Sigmoid colon (tissue), 7 donors: Measurements from ENCODE around the gene CUL7. TPM values are rescaled to one million over a fixed set of nuclear protein-coding genes. Genes with fewer than 3 reads are reported as not detected.

Source experiments
- DNase-seq: peaks from one replicate; pipeline ENCODE4 v3.0.0-alpha.2; 2019
- H3K27ac ChIP-seq, 4 donors: fragments of 200-600 bp; sonication (generic); one replicate each; pipeline ENCODE4 v1.5.1; 2016 to 2019; ENCODE audit warnings: mild to moderate bottlenecking in 1 of 4
- H3K27me3 ChIP-seq, 3 donors: fragments of 200-600 bp; sonication (generic); one replicate each; pipeline ENCODE4 v1.5.1; 2019; ENCODE audit warnings: mild to moderate bottlenecking in 1 of 3
- H3K36me3 ChIP-seq, 4 donors: fragments of 200-600 bp; sonication (generic); one replicate each; pipeline ENCODE4 v1.5.1; 2016 to 2019
- H3K4me1 ChIP-seq, 4 donors: fragments of 200-600 bp; sonication (generic); one replicate each; pipeline ENCODE4 v1.5.1; 2017 to 2019
- H3K4me3 ChIP-seq, 4 donors: fragments of 200-600 bp; sonication (generic); one replicate each; pipeline ENCODE4 v1.5.1; 2017 to 2019; ENCODE audit warnings: mild to moderate bottlenecking in 2 of 4, moderate library complexity in 1 of 4
- H3K9me3 ChIP-seq, 4 donors: fragments of 200-600 bp in 3 of 4; sonication (generic) in 3 of 4; one replicate each; pipeline versions ENCODE4 v1.5.1 to v1.6.1; 2013 to 2019
- CTCF ChIP-seq, 4 experiments: fragments of 450-650 bp in 3 of 4; fragments of 200-600 bp in 1 of 4; IDR thresholded peaks; one replicate each; pipeline ENCODE4 v1.5.1; 2016 to 2019; ENCODE audit warnings: antibody characterized with exemption in 4 of 4, mild to moderate bottlenecking in 3 of 4, moderate library complexity in 2 of 4
- EP300 ChIP-seq, 4 donors: sonication (generic); formaldehyde crosslinking; IDR thresholded peaks; one replicate each; pipeline ENCODE4 v1.6.1; 2017; ENCODE audit warnings: antibody characterized with exemption in 4 of 4
- POLR2A ChIP-seq, 2 donors: fragments of 450-650 bp; IDR thresholded peaks; one replicate each; pipeline ENCODE4 v1.6.1; 2016; ENCODE audit warnings: antibody characterized with exemption in 2 of 2, mild to moderate bottlenecking in 2 of 2, moderate library complexity in 2 of 2
- POLR2AphosphoS5 ChIP-seq, 4 donors: sonication (generic); formaldehyde crosslinking; IDR thresholded peaks; one replicate each; pipeline ENCODE4 v1.6.1; 2017; ENCODE audit warnings: antibody characterized with exemption in 4 of 4
- WGBS, 2 donors: extraction: QIAGEN DNeasy Blood & Tissue Kit; methylation state at CpG; one replicate each; pipeline ENCODE4 v1.1.7; 2013; 5-methylcytosine and 5-hydroxymethylcytosine counted together
- intact Hi-C: fragments of 100-400 bp; cut with DNase I; formaldehyde crosslinking; loops from one replicate; pipeline ENCODE4 v1.15.1; 2023
- polyA plus RNA-seq, 3 donors: library from polyadenylated mRNA; stranded (reverse); fragments of 200-250 nt; gene quantifications; one replicate each; pipeline ENCODE4 v1.2.3, GENCODE V29; 2013
- total RNA-seq, 4 donors: library from RNA; depleted of rRNA; stranded (reverse); fragments of >200 nt; gene quantifications; one replicate each; pipeline ENCODE4 v1.1.0, GENCODE V29; 2016
- donor health status: healthy with polysubstance abuse.
- donor health status: Bipolar disorder and iron deficiency.
- donor health status: healthy.

CUL7 gene
- total RNA-seq (10 to 100 TPM; 10.3 to 14.4 (median 11.0) TPM), polyA plus RNA-seq (1 to 10 TPM; 3.0 to 6.9 (median 3.2) TPM)

GRCh38 chr6:43053545-43054205 lies at the start of gene CUL7:
Gene CUL7, minus strand, starts transcription at chr6:43053851. Its CDS starts 1,063 bp downstream, at chr6:43052788.
- peaks cover 0 to 26% (median 21%) of the 10 kb centered on the region in 4 donors for H3K4me1 ChIP-seq

GRCh38 chr6:43101497-43101896 lies 47.8 kb upstream of the CUL7 start:
- intact Hi-C loops = no loop called here
- WGBS, 2 donors = 75 to 79% methylated on average over 4 of the region's 4 CpGs
- no peaks in the 10 kb centered on the region for H3K4me1 ChIP-seq
- H3K27me3 ChIP-seq = no peaks in the 10 kb centered on the region
- no peak for DNase-seq
- no peak overlapping the region for H3K4me3 ChIP-seq
- no peaks in the 10 kb centered on the region for H3K9me3 ChIP-seq
- no peak for TF ChIP-seq CTCF (IDR thresholded peaks at IDR 0.05)
- TF ChIP-seq POLR2A (IDR thresholded peaks at IDR 0.05) = no peak
- no peak for TF ChIP-seq POLR2AphosphoS5 (IDR thresholded peaks at IDR 0.05)
- no peak for TF ChIP-seq EP300 (IDR thresholded peaks at IDR 0.05)
- no peak overlapping the region for H3K27ac ChIP-seq
- no peaks in the 10 kb centered on the region for H3K36me3 ChIP-seq

More at GRCh38 chr6:43053545-43054205, at the start of gene CUL7:
- WGBS, 2 donors = 2% methylated on average over 45 of the region's 45 CpGs
- peak within 1 kb of the TSS; percentile 92 to 95 (median 94) for H3K27ac ChIP-seq
- H3K9me3 ChIP-seq = no peaks in the 10 kb centered on the region
- TF ChIP-seq POLR2AphosphoS5 (IDR thresholded peaks at IDR 0.05) (peak; percentile 66 to 86 (median 80)), CTCF (IDR thresholded peaks at IDR 0.05) (no peak), POLR2A (IDR thresholded peaks at IDR 0.05) (peak in 1 of 2 donors; percentile 67)
- intact Hi-C loops = loop anchor here (2.0 to 5.0 kb wide), 3 partner anchors 33 to 89 kb away; partner anchors contain the start of genes PEX6 and RRP36
- peaks cover 3 to 46% (median 12%) of the 10 kb centered on the region in 4 donors for H3K36me3 ChIP-seq
- DNase-seq = peak; percentile 95
- no peaks in the 10 kb centered on the region for H3K27me3 ChIP-seq
- peak within 1 kb of the TSS; percentile 48 to 78 (median 71) for H3K4me3 ChIP-seq

GRCh38 chr6:43097502-43097901 lies 43.9 kb upstream of the CUL7 start:
- TF ChIP-seq POLR2AphosphoS5 (IDR thresholded peaks at IDR 0.05) = no peak
- TF ChIP-seq POLR2A (IDR thresholded peaks at IDR 0.05) = no peak
- no peak for TF ChIP-seq CTCF (IDR thresholded peaks at IDR 0.05)
- TF ChIP-seq EP300 (IDR thresholded peaks at IDR 0.05) = no peak
- intact Hi-C loops = no loop called here
- 91% methylated on average over 4 of the region's 4 CpGs for WGBS, 2 donors
- H3K9me3 ChIP-seq = no peaks in the 10 kb centered on the region
- no peak for DNase-seq
- no peaks in the 10 kb centered on the region for H3K36me3 ChIP-seq
- no peak overlapping the region for H3K4me3 ChIP-seq
- peaks cover 0 to 12% (median 5%) of the 10 kb centered on the region in 4 donors for H3K4me1 ChIP-seq
- H3K27ac ChIP-seq = no peak overlapping the region
- H3K27me3 ChIP-seq = no peaks in the 10 kb centered on the region

DNA sequence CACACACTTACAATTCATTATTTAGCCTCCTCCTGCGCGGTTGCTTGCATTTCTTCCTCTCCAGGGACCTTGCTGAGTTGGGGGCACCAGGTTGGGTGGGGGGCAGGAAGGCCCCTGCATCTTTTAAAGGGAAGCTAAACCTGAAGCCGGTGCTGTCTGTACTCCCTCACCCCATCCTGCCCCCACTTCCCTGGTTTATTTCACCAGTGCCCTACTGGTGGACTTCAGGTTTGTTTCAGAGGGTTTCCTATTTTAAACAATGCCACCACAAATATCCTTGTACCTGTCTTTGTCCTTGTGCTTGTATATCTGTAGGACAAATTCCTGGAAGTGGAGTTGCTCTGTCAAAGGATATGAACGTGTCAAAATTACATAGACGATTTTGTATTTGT lies 43.4 kb upstream of the CUL7 start:
- Histone ChIP-seq H3K4me1 (peaks cover 0 to 12% (median 5%) of the 10 kb centered on the region in 4 donors), H3K9me3 (no peaks in the 10 kb centered on the region), H3K4me3 (no peak overlapping the region), H3K27me3 (no peaks in the 10 kb centered on the region), H3K36me3 (no peaks in the 10 kb centered on the region), H3K27ac (no peak overlapping the region)
- intact Hi-C loops = no loop called here
- TF ChIP-seq POLR2AphosphoS5 (IDR thresholded peaks at IDR 0.05) (no peak), EP300 (IDR thresholded peaks at IDR 0.05) (no peak), POLR2A (IDR thresholded peaks at IDR 0.05) (no peak)
- 38 to 51% methylated on average over 5 of the region's 5 CpGs for WGBS, 2 donors
- DNase-seq = no peak

- Histone ChIP-seq H3K27ac (no peak overlapping the region), H3K36me3 (no peaks in the 10 kb centered on the region), H3K9me3 (no peaks in the 10 kb centered on the region), H3K4me1 (peaks cover 0 to 12% (median 5%) of the 10 kb centered on the region in 4 donors), H3K4me3 (no peak overlapping the region), H3K27me3 (no peaks in the 10 kb centered on the region)
- DNase-seq = no peak
- TF ChIP-seq POLR2A (IDR thresholded peaks at IDR 0.05) = no peak
- no peak for TF ChIP-seq CTCF (IDR thresholded peaks at IDR 0.05)
- no peak for TF ChIP-seq POLR2AphosphoS5 (IDR thresholded peaks at IDR 0.05)
- no peak for TF ChIP-seq EP300 (IDR thresholded peaks at IDR 0.05)
- 19 to 52% methylated on average over 8 of the region's 8 CpGs for WGBS, 2 donors
- intact Hi-C loops = no loop called here
These were observed 42.9 kb upstream of the CUL7 start for GRCh38 chr6:43096451-43097097.
